GM13977 (cell line): ENCODE measurements around the gene RAPGEF2.

Source experiments
- DNase-seq: peaks from one replicate; pipeline ENCODE4 v3.0.0; 2012; ENCODE audit warnings: low spot score
- CTCF ChIP-seq: IDR thresholded peaks from 2 replicates; pipeline ENCODE4 v1.5.1; 2012; ENCODE audit warnings: mild to moderate bottlenecking, control low read depth; ENCODE audit not compliant: insufficient read depth; ENCODE audit errors: extremely low read depth, missing control alignments
- in situ Hi-C: fragments of 300-500 bp; cut with MboI; formaldehyde crosslinking; loops from one replicate; pipeline ENCODE4 v1.12.0; 2022; ENCODE audit warnings: low sequenced_read_pairs, low pct_unique_long_range_greater_than_20kb, mixed read lengths, inconsistent platforms; ENCODE audit not compliant: unreplicated experiment

RAPGEF2 gene

GRCh38 chr4:159204566-159204965, 101.7 kb downstream of the RAPGEF2 start:
- no peak for DNase-seq
- in situ Hi-C loops: no loop called here
- TF ChIP-seq CTCF: no peak

- in situ Hi-C loops: no loop called here
- no peak for TF ChIP-seq CTCF
- DNase-seq: no peak
These were observed 102.6 kb downstream of the RAPGEF2 start for GRCh38 chr4:159205466-159205865.

- peak; percentile 39 for DNase-seq
- in situ Hi-C loops: no loop called here
- TF ChIP-seq CTCF: no peak
These were observed 103.6 kb downstream of the RAPGEF2 start for GRCh38 chr4:159206427-159206871.

- in situ Hi-C loops: no loop called here
- DNase-seq: no peak
- TF ChIP-seq CTCF: no peak
These were observed 106.4 kb downstream of the RAPGEF2 start for GRCh38 chr4:159209249-159209648.

- in situ Hi-C loops: no loop called here
- DNase-seq: no peak
- no peak for TF ChIP-seq CTCF
These were observed 108.1 kb downstream of the RAPGEF2 start for GRCh38 chr4:159210975-159211374.

GRCh38 chr4:159212675-159213293, 109.9 kb downstream of the RAPGEF2 start:
- TF ChIP-seq CTCF: no peak
- in situ Hi-C loops: no loop called here
- DNase-seq: no peak
